GM21367 (cell line): ENCODE data around the gene TRMT112.

Experiments
- ATAC-seq: cut with Tn5 transposase; IDR thresholded peaks from one replicate; pipeline ENCODE4 v1.9.1; 2021; ENCODE audit not compliant: unreplicated experiment

The TRMT112 gene

GRCh38 chr11:64317325-64317960, at the start of gene TRMT112:
Gene TRMT112 (minus strand): TSS chr11:64317559. CDS start chr11:64317526, 33 bp downstream.
- ATAC-seq: peak; percentile 41

DNA sequence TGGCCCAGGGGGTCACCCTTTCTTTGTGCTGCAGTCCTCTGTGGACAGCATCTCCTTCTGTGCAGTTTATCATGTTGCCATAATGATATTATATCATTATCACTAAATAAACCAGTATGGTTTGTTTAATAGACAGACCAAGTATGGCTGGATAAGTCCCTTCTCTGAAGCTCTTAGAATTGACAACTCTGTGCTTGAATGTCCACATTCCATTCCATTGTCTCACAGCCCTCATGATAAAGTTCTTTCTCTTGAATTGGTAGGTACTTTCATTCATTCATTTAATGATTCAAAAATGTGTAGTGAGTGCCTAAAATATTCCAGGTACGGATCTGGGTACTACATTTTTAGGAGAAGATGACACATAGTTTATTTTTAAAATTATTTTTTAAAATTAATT, 49.4 kb upstream of the TRMT112 start:
- no peak for ATAC-seq

DNA sequence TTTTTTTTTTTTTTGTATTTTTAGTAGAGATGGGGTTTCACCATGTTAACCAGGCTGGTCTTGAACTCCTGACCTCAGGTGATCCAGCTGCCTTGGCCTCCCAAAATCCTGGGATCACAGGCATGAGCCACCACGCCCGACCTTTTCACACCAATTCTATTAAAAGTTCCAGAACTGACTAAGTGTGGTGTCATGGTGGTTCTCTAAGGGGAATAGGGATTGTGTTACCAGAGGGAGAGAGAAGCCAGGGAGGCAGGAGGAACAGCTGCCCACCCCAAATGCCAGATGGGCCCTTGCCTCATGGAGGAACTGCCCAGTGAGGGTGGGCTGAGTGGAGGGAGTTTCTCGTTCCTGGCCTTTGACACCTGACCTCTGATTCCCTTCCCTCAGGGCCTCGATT, 47.6 kb upstream of the TRMT112 start:
- ATAC-seq: no peak

DNA sequence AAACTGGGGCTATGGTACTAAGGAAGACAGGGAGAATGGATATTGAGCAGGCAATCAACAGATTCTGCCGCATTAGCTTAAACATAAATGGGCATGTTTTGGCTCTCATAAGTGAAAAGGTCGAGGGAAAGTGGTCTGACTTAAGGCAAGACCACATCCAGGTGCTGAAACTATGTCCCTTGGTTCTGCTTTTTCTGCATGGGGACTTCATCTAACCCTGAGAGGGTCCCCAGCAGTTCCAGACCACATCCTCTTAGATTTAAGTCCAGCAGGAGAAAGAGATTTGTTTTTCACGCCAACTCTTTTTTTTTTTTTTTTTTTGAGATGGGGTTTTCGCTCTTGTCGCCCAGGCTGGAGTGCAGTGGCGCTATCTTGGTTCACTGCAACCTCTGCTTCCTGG, 47.1 kb upstream of the TRMT112 start:
- no peak for ATAC-seq

DNA sequence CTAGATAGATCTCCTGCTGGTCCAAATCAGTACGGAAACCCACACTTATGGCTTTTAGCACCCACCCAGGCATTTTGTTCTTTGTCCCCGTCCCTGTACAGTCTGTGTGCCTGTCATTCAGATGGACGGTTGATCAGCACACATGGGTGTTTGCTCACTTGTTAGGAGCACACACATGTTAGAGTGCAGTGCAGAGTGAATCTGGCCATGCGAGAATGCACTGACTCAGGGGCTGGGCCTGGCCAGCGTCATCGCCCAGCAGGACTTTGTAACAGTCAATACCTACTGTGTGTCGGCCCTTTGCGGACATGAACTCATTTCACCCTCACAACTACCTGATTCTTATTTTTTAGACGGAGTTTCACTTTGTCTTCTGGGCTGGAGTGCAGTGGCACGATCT, 45.0 kb upstream of the TRMT112 start:
- ATAC-seq: no peak

DNA sequence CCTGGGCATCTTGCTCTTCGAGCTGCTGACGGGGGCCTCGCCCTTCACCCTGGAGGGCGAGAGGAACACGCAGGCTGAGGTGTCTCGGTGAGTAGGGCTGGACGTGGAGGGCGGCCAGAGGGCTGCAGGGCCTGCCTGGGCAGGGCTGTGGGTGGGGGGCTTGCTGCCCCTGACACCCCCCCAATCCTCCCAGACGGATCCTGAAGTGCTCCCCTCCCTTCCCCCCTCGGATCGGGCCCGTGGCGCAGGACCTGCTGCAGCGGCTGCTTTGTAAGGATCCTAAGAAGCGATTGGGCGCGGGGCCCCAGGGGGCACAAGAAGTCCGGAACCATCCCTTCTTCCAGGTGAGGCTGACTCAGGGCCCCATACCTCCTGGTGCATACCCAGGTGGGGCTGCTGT, 44.3 kb upstream of the TRMT112 start:
- no peak for ATAC-seq

DNA sequence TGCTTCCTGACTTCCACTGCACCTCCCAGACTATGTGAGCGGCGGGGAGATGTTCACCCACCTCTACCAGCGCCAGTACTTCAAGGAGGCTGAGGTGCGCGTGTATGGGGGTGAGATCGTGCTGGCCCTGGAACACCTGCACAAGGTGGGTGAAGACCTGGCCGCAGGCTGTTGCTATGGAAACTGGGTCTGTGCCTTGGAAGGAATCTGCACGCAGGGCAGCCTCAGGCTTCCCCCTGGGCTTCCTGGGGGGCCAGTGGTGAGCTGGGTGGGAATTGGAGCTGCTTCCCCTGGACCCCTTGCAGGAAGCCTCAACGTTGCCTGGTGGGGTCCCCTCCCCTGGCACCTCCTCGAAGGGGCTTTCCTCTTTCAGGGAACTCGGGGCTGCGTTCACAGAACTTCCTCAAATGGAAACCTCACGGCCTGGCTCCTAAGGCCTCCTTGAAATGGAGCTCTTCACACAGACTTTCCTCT, 43.1 kb upstream of the TRMT112 start:
- ATAC-seq: no peak

DNA sequence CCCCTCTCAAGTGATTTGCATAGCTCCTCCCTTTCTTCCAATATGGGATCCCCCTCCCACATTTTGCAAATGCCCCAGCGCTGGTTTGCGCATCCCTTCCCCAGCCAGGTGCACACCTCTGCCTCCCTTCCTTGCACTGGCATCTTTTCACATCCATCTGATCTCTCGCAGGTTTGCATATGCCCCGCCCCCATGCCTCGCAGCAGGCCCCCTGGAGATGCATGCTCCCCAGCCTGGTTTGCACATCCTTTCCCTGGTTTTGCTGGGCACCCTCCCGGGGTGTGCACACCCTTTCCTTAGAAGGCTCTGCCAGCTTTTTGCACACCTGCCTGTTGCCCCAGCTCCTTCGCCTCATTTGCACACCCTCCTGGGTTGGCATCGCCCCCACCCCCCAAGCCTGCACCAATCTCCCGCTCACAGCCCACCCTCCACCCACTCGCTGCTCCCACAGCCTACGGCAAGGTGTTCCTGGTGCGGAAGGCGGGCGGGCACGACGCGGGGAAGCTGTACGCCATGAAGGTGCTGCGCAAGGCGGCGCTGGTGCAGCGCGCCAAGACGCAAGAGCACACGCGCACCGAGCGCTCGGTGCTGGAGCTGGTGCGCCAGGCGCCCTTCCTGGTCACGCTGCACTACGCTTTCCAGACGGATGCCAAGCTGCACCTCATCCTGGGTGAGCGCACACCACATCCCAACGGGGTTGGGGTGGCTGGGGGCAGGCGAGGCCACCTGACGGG, 42.5 kb upstream of the TRMT112 start:
- no peak for ATAC-seq

- ATAC-seq: peak; percentile 43
Measured at GRCh38 chr11:64358907-64359711, 41.8 kb upstream of the TRMT112 start, which contains the start of gene RPS6KA4. Gene RPS6KA4 (plus strand): TSS chr11:64359162. CDS start chr11:64359236, 74 bp downstream.

- ATAC-seq: no peak
Measured at GRCh38 chr11:64358536-64358906, 41.2 kb upstream of the TRMT112 start.

DNA sequence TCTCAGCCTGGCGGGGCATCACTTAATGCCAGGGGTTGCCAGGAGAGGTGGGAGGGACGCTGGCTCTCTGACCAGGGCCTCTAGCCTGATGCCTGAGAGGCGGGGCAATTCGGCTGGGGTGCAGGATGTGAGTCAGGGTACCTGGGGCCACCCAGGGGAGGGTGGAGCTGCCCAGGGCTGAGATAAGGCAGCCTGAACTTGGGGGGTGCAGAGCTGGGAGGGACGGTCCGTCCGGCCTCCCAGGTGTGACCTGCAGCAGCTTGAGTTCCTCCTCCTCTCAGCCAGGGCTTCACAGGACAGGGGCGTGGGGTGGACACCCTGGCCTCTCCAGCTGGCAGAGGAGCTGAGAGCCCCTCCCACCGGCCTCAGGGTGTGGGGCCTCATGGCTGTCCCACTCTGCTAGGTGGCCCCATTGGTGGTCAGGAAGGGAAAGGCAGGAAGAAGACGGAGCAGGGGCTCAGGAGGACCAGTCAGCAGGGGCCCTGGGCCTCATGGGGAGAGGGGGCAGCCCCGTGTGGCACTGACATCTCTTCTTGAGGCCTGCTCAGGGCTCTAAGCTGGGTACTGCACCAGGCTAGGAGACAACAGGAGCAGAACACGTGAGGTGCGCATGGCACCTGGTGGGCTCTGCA, 40.7 kb upstream of the TRMT112 start:
- no peak for ATAC-seq

DNA sequence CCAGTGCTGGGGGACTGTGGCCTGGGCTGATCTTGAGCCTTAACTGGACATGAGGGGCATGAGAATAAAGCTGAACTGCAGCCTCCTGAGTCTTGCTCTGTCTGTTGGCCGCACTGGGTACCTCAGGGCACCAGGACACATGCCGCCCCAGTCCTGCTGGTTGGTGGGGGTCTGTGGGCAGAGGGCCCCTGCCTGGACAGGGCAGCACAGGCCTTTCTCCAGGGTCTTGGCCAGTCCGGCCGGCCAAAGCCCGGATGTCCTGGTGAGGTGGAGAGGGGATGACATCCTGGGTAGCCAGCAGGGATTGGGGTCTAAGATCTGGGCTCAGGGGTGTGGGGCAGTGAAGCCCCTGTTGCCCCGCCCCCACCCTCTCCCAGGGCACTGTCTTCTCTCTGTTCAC, 40.1 kb upstream of the TRMT112 start:
- ATAC-seq: no peak

DNA sequence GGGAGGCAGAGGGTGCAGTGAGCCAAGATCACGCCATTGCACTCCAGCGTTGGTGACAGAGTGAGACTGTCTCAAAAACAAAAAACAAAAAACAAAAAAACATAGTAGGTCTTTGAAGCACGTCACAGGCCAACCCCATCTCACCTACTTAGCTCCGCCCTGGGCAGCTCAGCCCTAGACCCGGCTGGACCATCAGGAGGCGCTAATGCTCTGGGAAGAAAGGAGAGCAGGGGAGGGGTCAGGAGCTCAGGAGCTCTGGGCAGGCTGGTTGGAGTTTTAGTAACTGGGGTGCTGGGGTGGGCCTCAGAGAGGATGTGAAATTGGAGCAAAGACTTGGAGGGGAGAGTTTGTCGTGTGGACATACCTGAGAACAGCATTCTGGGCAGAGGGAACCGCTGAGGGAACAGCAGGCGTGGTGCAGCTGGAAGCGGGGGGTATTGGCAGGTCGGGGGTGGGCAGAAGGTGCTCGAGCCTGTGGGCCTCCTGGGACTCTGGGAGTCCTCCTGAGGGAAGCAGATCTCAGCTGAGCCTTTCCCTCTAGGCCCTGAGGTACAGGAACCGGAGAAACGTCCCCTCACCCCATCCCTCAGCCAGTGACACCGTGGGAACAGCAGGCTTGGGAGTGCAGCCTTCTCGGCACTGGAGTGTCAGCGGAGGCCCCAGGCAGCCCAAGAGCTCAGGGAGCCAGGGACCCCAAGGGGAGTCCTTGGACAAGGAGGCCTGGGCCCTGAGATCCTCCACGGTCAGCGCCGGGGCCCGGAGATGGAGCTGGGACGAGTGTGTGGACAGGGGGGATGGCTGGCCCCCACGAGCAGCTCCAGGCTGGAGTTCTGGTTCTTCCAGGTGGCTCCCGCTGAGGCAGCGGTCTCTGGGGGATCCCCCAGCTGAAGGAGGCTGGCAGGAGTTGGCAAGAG, 39.4 kb upstream of the TRMT112 start:
- no peak for ATAC-seq

DNA sequence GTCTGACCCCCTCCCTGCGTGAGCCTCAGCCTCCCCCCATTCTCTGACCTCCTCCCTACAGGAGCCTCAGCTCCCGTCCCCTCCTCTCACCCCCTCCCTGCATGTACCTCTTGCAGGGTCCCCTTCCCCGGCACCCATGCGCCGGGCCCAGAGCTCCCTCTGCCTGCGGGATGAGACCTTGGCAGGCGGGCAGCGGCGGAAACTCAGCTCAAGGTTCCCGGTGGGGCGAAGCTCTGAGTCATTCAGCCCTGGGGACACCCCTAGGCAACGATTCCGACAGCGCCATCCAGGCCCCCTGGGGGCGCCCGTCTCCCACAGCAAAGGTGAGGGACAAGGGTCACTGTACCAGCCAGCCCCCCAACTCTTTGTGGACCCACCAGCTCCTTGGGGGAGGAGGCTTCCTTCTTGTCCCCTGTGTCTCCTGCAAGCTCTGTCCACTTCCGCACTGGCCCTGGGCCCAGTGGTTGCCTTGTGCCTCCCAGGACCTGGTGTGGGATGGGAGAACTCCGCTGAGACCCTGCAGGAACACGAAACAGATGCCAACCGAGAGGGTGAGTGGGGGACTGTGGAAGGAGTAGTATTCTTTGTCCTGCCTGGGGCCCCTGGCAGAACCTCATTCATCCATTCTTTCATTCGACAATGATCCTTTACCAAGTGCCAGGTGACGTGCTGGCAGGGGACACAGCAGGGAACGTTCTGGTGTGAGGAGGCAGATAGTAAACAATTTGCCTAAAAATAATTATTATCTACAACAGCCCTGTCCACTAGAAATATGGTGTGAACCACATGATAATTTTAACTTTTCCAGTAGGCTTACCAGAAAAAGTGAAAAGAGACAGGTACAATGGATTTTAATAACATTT, 38.0 kb upstream of the TRMT112 start:
- no peak for ATAC-seq

DNA sequence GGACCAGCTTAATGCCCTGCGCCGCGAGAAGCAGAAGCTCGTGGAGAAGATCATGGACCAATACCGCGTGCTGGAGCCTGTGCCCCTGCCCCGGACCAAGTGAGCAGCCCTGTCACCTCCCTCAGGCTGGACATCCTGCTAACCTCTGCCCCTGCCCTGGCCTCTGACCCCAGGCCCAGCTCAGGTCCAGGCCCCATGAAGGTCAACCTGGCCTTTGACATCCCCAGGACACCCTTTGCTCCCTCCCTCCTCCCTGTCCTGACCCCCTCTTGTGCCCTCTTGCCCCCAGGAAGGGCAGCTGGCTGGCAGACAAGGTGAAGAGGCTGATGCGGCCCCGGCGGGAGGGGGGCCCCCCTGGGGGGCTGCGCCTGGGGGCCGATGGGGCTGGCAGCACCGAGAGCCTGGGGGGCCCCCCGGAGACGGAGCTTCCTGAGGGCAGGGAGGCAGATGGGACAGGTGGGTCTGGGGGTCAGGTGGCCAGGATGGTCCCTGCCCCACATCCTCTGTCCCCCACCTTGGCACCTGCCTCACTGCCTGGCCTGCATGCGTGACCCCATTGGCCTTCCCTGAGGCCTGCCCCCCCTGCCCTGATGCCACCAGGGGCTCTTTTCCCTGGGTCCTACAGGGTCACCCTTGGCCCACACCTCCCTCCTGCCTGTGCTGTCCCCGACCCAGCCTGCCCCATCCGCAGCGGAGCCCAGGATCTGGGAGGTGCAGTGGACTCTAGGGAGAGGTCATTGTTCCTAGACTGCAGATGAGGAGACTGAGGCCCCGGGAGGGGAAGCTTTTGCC, 36.6 kb upstream of the TRMT112 start:
- no peak for ATAC-seq

- ATAC-seq: no peak
Measured at GRCh38 chr11:64352995-64353714, 35.8 kb upstream of the TRMT112 start.

- ATAC-seq: no peak
Measured at GRCh38 chr11:64352099-64352994, 35.0 kb upstream of the TRMT112 start.
